DND-41 (cell line): ENCODE results near the gene ZCCHC9.

Experiments
- ATAC-seq: fragments of 200-7000 bp; cut with Tn5 transposase; 3 replicates; pipeline ENCODE4 v1.9.1; 2021; ENCODE audit warnings: low read depth; ENCODE audit not compliant: insufficient read depth
- DNase-seq: peaks from one replicate; pipeline ENCODE4 v3.0.0-alpha.2; 2020
- H2AFZ ChIP-seq: 2 replicates; pipeline ENCODE4 v1.6.0; 2012; ENCODE audit warnings: low read depth, low read length
- H3K27ac ChIP-seq: 2 replicates; pipeline ENCODE4 v1.5.1; 2012; ENCODE audit warnings: low read length, inconsistent platforms
- H3K27me3 ChIP-seq: fragments of 200-600 bp; sonication (generic); 2 replicates; pipeline ENCODE4 v1.6.0; 2012; ENCODE audit warnings: low read length, mild to moderate bottlenecking, inconsistent platforms; ENCODE audit not compliant: insufficient read depth, poor library complexity
- H3K36me3 ChIP-seq: 2 replicates; pipeline ENCODE4 v1.5.1; 2012; ENCODE audit warnings: low read length, inconsistent platforms; ENCODE audit not compliant: insufficient read depth
- H3K4me1 ChIP-seq: 2 replicates; pipeline ENCODE4 v1.5.1; 2012; ENCODE audit warnings: mild to moderate bottlenecking, low read length; ENCODE audit not compliant: insufficient read depth
- H3K4me2 ChIP-seq: 2 replicates; pipeline ENCODE4 v1.6.0; 2012; ENCODE audit warnings: mild to moderate bottlenecking, moderate library complexity, low read length, inconsistent platforms; ENCODE audit not compliant: insufficient read depth
- H3K4me3 ChIP-seq, 2 experiments: fragments of 200-600 bp in 1 of 2; shearing (Covaris generic) in 1 of 2; 2 replicates each; pipeline ENCODE4 v1.5.1; 2012 to 2016; ENCODE audit warnings: inconsistent platforms in 2 of 2, low read length in 2 of 2, mild to moderate bottlenecking in 2 of 2, low read depth in 1 of 2, moderate library complexity in 1 of 2
- H3K79me2 ChIP-seq: 2 replicates; pipeline ENCODE4 v1.6.0; 2012; ENCODE audit warnings: low read length, inconsistent platforms; ENCODE audit not compliant: insufficient read depth
- H3K9ac ChIP-seq: 2 replicates; pipeline ENCODE4 v1.6.0; 2012; ENCODE audit warnings: low read depth, mild to moderate bottlenecking, inconsistent platforms, low read length, moderate library complexity
- H3K9me3 ChIP-seq: 2 replicates; pipeline ENCODE4 v1.5.1; 2012; ENCODE audit warnings: low read length, moderate library complexity, mild to moderate bottlenecking, inconsistent platforms; ENCODE audit not compliant: insufficient read depth, severe bottlenecking
- H4K20me1 ChIP-seq: 2 replicates; pipeline ENCODE4 v1.6.0; 2012; ENCODE audit warnings: low read length; ENCODE audit not compliant: insufficient read depth
- EZH2 ChIP-seq: IDR thresholded peaks from 3 replicates; pipeline ENCODE4 v1.6.1; 2012; ENCODE audit warnings: borderline replicate concordance, low read depth, mild to moderate bottlenecking, moderate library complexity, low read length, inconsistent platforms; ENCODE audit not compliant: severe bottlenecking
- TF ChIP-seq, protein P1 (sequence below): IDR thresholded peaks from 2 replicates; pipeline ENCODE4 v1.5.1; 2012; ENCODE audit warnings: borderline replicate concordance, low read length, moderate library complexity, mild to moderate bottlenecking; ENCODE audit not compliant: poor library complexity, severe bottlenecking; ENCODE audit errors: extremely low read depth

The ZCCHC9 gene

DNA sequence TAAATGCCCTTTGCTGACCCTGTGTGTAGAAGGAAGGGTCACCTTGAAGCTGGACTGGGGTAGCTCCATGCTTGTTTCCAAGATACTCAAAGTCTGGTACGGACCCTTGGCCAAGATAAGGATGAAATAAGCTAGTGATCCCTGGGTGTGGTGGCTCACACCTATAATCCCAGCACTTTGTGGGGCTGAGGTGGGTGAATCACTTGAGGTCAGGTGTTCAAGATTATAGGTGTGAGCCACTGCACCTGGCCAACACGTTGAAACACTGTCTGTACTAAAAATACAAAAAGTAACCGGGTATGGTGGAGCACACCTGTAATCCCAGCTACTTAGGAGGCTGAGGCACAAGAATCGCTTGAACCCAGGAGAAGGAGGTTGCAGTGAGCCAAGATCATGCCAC is 59.3 kb downstream of the ZCCHC9 start:
- no peak overlapping the region for H2AFZ ChIP-seq
- H3K9me3 ChIP-seq, result no peaks in the 10 kb centered on the region
- H3K4me3 ChIP-seq, result no peak overlapping the region
- no peak overlapping the region for H3K9ac ChIP-seq
- no peak for DNase-seq
- H3K79me2 ChIP-seq, result no peaks in the 10 kb centered on the region
- TF ChIP-seq, protein P1, sequence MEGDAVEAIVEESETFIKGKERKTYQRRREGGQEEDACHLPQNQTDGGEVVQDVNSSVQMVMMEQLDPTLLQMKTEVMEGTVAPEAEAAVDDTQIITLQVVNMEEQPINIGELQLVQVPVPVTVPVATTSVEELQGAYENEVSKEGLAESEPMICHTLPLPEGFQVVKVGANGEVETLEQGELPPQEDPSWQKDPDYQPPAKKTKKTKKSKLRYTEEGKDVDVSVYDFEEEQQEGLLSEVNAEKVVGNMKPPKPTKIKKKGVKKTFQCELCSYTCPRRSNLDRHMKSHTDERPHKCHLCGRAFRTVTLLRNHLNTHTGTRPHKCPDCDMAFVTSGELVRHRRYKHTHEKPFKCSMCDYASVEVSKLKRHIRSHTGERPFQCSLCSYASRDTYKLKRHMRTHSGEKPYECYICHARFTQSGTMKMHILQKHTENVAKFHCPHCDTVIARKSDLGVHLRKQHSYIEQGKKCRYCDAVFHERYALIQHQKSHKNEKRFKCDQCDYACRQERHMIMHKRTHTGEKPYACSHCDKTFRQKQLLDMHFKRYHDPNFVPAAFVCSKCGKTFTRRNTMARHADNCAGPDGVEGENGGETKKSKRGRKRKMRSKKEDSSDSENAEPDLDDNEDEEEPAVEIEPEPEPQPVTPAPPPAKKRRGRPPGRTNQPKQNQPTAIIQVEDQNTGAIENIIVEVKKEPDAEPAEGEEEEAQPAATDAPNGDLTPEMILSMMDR, result no peak
- TF ChIP-seq EZH2, result no peak
- H3K36me3 ChIP-seq, result no peaks in the 10 kb centered on the region
- no peak for ATAC-seq
- no peaks in the 10 kb centered on the region for H4K20me1 ChIP-seq
- no peaks in the 10 kb centered on the region for H3K27me3 ChIP-seq
- no peak overlapping the region for H3K4me2 ChIP-seq
- H3K4me1 ChIP-seq, result no peaks in the 10 kb centered on the region
- no peak overlapping the region for H3K27ac ChIP-seq

DNA sequence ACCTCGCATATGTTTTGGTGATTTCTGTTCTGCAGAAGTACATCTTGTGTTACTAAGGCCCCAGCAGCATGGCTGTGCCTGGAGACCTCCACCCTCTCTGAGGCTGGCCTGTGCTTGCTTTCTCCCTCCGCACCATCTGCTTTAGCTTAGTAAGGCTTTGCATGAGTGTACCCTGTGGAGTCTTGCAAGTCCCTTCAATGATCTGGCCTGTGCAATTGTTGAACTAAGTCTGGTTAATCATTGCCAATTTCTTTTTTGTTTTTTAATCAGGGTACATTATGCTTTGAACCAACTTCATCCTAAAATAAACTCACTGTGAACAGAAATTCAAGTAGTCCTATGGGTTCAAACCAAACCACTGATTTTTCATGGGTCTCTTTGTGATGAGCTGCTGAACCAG is 60.2 kb downstream of the ZCCHC9 start:
- Histone ChIP-seq H2AFZ (no peak overlapping the region), H3K4me3 (no peak overlapping the region), H4K20me1 (no peaks in the 10 kb centered on the region), H3K27me3 (no peaks in the 10 kb centered on the region), H3K36me3 (no peaks in the 10 kb centered on the region), H3K9me3 (no peaks in the 10 kb centered on the region), H3K4me1 (no peaks in the 10 kb centered on the region), H3K27ac (no peak overlapping the region), H3K9ac (no peak overlapping the region), H3K79me2 (no peaks in the 10 kb centered on the region), H3K4me2 (no peak overlapping the region)
- TF ChIP-seq, protein P1, result no peak
- no peak for TF ChIP-seq EZH2
- ATAC-seq (no peak), DNase-seq (no peak)
